Endothelial cell of umbilical vein (primary cell): ENCODE measurements around the gene TTC39A. TPM values are rescaled to one million over a fixed set of nuclear protein-coding genes. Genes with fewer than 3 reads are reported as not detected.

Source experiments
- BruUV-seq: library from RNA; stranded (reverse); fragments of 400-500 nt; replicated peaks from 2 replicates; lab custom pipeline; 2021; lab: Mats Ljungman, UMichigan
- CTCF ChIA-PET: fragments of 300-600, 350-600 bp; sonication (Branson Sonifier 250); formaldehyde crosslinking; loops from one replicate; lab custom pipeline; 2021; ENCODE audit warnings: antibody characterized with exemption, inconsistent platforms; lab: Charles Lee
- POLR2A ChIA-PET: fragments of 300-600, 350-600 bp; sonication (Branson Sonifier 250); formaldehyde crosslinking; loops from one replicate; lab custom pipeline; 2021; ENCODE audit warnings: antibody characterized with exemption, inconsistent platforms; lab: Charles Lee
- DNase-seq: peaks from one replicate; pipeline ENCODE4 v3.0.0-alpha.2; 2011; ENCODE audit warnings: low read depth, low spot score
- FAIRE-seq: peaks from 2 replicates; lab custom pipeline; 2011; peaks lifted over from hg19 to GRCh38; lab: Jason Lieb, UNC
- H2AFZ ChIP-seq: 2 replicates; pipeline ENCODE4 v1.6.0; 2012; ENCODE audit warnings: low read depth, low read length, control low read depth, inconsistent platforms
- H3K27ac ChIP-seq: 2 replicates; pipeline ENCODE4 v1.5.1; 2011; ENCODE audit warnings: low read depth, mild to moderate bottlenecking, control low read depth, low read length, moderate library complexity; ENCODE audit not compliant: insufficient read depth
- H3K27me3 ChIP-seq, 2 experiments: 2 replicates each; pipeline versions ENCODE4 v1.6.0 to v1.6.1; 2011; ENCODE audit warnings: low read length in 2 of 2, mixed read lengths in 1 of 2; ENCODE audit not compliant: control insufficient read depth in 2 of 2, insufficient read depth in 2 of 2
- H3K36me3 ChIP-seq, 2 experiments: 2 replicates in 1 of 2; 3 replicates in 1 of 2; pipeline ENCODE4 v1.5.1; 2011; ENCODE audit warnings: low read length in 2 of 2, mild to moderate bottlenecking in 1 of 2, moderate library complexity in 1 of 2; ENCODE audit not compliant: control insufficient read depth in 2 of 2, insufficient read depth in 2 of 2; ENCODE audit errors: extremely low read depth in 1 of 2
- H3K4me1 ChIP-seq: 3 replicates; pipeline ENCODE4 v1.5.1; 2011; ENCODE audit warnings: mild to moderate bottlenecking, low read length; ENCODE audit not compliant: control insufficient read depth, insufficient read depth; ENCODE audit errors: extremely low read depth
- H3K4me2 ChIP-seq: 2 replicates; pipeline ENCODE4 v1.6.1; 2011; ENCODE audit warnings: low read length, control low read depth, mixed read lengths; ENCODE audit not compliant: insufficient read depth
- H3K4me3 ChIP-seq, 3 experiments: fragments of 200-600 bp in 1 of 3; sonication (generic), shearing (Covaris generic) in 1 of 3; replicated peaks in 1 of 3; 2 replicates each; pipeline ENCODE4 v1.5.1; 2011 to 2016; ENCODE audit warnings: control low read depth in 3 of 3, low read length in 3 of 3, mild to moderate bottlenecking in 2 of 3, inconsistent platforms in 1 of 3, low read depth in 1 of 3, moderate library complexity in 1 of 3; ENCODE audit not compliant: insufficient read depth in 1 of 3
- H3K79me2 ChIP-seq: 2 replicates; pipeline ENCODE4 v1.6.0; 2012; ENCODE audit warnings: low read length, inconsistent platforms; ENCODE audit not compliant: control insufficient read depth, insufficient read depth
- H3K9ac ChIP-seq: replicated peaks from 2 replicates; pipeline ENCODE3; 2011; ENCODE audit warnings: low read length, control low read depth; ENCODE audit not compliant: insufficient read depth; ENCODE audit errors: extremely low read depth
- H3K9me1 ChIP-seq: replicated peaks from 3 replicates; pipeline ENCODE4 v1.6.0; 2011; ENCODE audit warnings: mild to moderate bottlenecking, low read length; ENCODE audit not compliant: control insufficient read depth, insufficient read depth; ENCODE audit errors: extremely low read depth
- H3K9me3 ChIP-seq: replicated peaks from 2 replicates; pipeline ENCODE4 v1.5.1; 2012; ENCODE audit warnings: low read length, inconsistent platforms; ENCODE audit not compliant: control insufficient read depth, insufficient read depth
- H4K20me1 ChIP-seq: replicated peaks from 2 replicates; pipeline ENCODE3; 2011; ENCODE audit warnings: mild to moderate bottlenecking, low read length; ENCODE audit not compliant: control insufficient read depth, insufficient read depth; ENCODE audit errors: extremely low read depth
- EZH2 ChIP-seq: IDR thresholded peaks from 2 replicates; pipeline ENCODE4 v1.6.1; 2012; ENCODE audit warnings: borderline replicate concordance, low read depth, mild to moderate bottlenecking, moderate library complexity, low read length, inconsistent platforms; ENCODE audit not compliant: severe bottlenecking
- FOS ChIP-seq: IDR thresholded peaks from 2 replicates; pipeline ENCODE4 v1.6.1; 2011; ENCODE audit warnings: mild to moderate bottlenecking, low read length, moderate library complexity, borderline replicate concordance; ENCODE audit not compliant: insufficient read depth
- JUN ChIP-seq: IDR thresholded peaks from 2 replicates; pipeline ENCODE4 v1.6.1; 2011; ENCODE audit warnings: borderline replicate concordance, low read depth; ENCODE audit not compliant: insufficient read length, insufficient read depth
- MYC ChIP-seq: IDR thresholded peaks from one replicate; pipeline ENCODE4 v1.6.1; 2011; ENCODE audit warnings: mild to moderate bottlenecking, low read depth, low read length
- dilution Hi-C: fragments of 300-500 bp; cut with MboI; formaldehyde crosslinking; loops from one replicate; pipeline ENCODE4 v1.15.0; 2019; ENCODE audit warnings: low sequenced_read_pairs; ENCODE audit not compliant: extremely low pct_ligation_motif_present
- intact Hi-C: fragments of 100-400 bp; cut with micrococcal nuclease; formaldehyde crosslinking; loops from one replicate; pipeline ENCODE4 v1.10.0; 2022
- polyA plus RNA-seq, 4 experiments: library from polyadenylated mRNA; depleted of rRNA in 3 of 4; stranded (reverse) in 3 of 4; unstranded in 1 of 4; fragments of >200 nt; gene quantifications; 2 replicates each; pipeline versions ENCODE4 v1.2.1 to v1.2.3, GENCODE V29; 2011 to 2012; ENCODE audit warnings: missing spikeins in 1 of 4
- total RNA-seq: library from RNA; stranded (reverse); gene quantifications from 2 replicates; pipeline ENCODE4 v1.2.3, GENCODE V29; 2021
- TF ChIP-seq, protein P1 (sequence below), 2 donors: IDR thresholded peaks; 1 replicate in 1 of 2; 2 replicates in 1 of 2; pipeline ENCODE4 v1.5.1; 2011; ENCODE audit warnings: low read length in 2 of 2, mild to moderate bottlenecking in 2 of 2, moderate library complexity in 2 of 2, control low read depth in 1 of 2, inconsistent platforms in 1 of 2, low read depth in 1 of 2; ENCODE audit not compliant: insufficient read depth in 1 of 2; ENCODE audit errors: extremely low read depth in 1 of 2

The TTC39A gene
- total and polyA plus RNA-seq, 2 donors (not counting 3 experiments of a cell fraction or from before 2014, with no cell fraction given): 1.1 to 1.7 TPM

DNA sequence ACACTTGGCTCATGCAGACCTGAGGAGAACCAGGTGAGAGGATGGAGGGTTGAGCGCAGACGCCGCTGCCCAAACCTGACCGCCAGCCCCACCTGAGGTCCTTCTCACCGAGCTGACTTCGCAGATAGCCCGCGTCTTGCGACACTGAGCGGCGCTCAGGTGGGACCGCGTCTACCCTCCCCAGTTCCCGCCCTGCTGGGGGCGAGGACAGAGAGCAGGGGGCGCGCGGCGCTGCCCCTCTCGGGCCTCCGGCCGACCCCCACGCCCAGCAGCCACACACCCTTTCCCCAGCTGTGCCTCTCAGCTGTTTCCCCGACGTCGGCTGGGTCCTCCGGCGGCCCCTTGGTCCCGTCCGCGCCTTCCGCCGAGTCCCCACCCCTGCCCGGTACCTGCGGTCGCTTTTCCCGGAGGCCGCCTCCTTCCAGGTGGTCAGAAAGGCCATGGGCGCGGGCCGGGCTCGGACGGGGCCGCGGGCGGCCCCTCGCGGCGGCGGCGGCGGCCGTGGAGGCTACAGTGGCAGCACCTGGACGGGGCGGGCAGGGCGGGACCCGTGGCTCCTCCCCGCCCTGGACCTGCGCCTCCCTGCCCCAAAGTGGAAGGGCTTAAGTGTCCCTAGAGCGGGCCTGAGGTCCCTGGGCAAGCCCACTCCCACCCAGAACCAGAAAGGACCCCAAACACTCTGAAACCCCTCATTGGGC lies 14.4 kb upstream of the TTC39A start:
- intact Hi-C loops: no loop called here

DNA sequence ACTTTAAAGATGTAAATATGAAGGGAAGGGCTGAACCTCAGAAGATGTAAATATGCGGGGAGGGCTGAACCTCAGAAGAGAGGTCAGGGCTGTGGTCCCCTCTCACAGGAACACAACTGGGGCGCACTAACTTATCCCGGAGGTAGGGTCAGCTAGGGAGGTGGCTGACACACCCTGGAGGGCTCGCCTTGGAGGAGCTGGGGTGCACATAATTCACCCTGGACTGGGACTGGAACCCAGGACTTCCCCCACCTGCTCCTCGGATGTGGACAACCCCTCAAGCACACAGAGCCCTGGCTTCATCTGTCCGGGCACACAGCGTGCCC lies 13.9 kb upstream of the TTC39A start:
- FAIRE-seq (no peak), DNase-seq (no peak)
- Histone ChIP-seq H3K4me3 (no peak overlapping the region), H4K20me1 (no peaks in the 10 kb centered on the region), H3K4me1 (no peaks in the 10 kb centered on the region), H2AFZ (no peak overlapping the region), H3K4me2 (no peak overlapping the region), H3K36me3 (no peaks in the 10 kb centered on the region), H3K79me2 (no peaks in the 10 kb centered on the region), H3K27me3 (peaks cover 17 to 19% of the 10 kb centered on the region in 2 experiments), H3K9me3 (no peaks in the 10 kb centered on the region), H3K9me1 (no peaks in the 10 kb centered on the region), H3K9ac (no peak overlapping the region), H3K27ac (no peak overlapping the region)
- intact Hi-C loops: no loop called here
- TF ChIP-seq, protein P1, sequence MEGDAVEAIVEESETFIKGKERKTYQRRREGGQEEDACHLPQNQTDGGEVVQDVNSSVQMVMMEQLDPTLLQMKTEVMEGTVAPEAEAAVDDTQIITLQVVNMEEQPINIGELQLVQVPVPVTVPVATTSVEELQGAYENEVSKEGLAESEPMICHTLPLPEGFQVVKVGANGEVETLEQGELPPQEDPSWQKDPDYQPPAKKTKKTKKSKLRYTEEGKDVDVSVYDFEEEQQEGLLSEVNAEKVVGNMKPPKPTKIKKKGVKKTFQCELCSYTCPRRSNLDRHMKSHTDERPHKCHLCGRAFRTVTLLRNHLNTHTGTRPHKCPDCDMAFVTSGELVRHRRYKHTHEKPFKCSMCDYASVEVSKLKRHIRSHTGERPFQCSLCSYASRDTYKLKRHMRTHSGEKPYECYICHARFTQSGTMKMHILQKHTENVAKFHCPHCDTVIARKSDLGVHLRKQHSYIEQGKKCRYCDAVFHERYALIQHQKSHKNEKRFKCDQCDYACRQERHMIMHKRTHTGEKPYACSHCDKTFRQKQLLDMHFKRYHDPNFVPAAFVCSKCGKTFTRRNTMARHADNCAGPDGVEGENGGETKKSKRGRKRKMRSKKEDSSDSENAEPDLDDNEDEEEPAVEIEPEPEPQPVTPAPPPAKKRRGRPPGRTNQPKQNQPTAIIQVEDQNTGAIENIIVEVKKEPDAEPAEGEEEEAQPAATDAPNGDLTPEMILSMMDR (IDR thresholded peaks at IDR 0.05; ENCODE audit: extremely low read depth in 1 of 2, insufficient read depth in 1 of 2, low read depth in 1 of 2, low read length in 2 of 2): no peak
- TF ChIP-seq JUN (no peak), FOS (no peak), EZH2 (no peak)
- CTCF ChIA-PET: interaction anchor here (0.5 kb wide), 1 partner anchor 124 kb away, joined by 3 read pairs; no protein-coding TSS in a partner anchor
- POLR2A ChIA-PET: no interaction called here
- no TSS peak for BruUV-seq
- dilution Hi-C loops: no loop called here

More for the DNA sequence above, 14.4 kb upstream of the TTC39A start:
- Histone ChIP-seq H3K9ac (no peak overlapping the region), H3K9me3 (no peaks in the 10 kb centered on the region), H3K27ac (no peak overlapping the region), H3K4me1 (no peaks in the 10 kb centered on the region), H3K27me3 (peaks cover 17 to 19% of the 10 kb centered on the region in 2 experiments), H3K9me1 (no peaks in the 10 kb centered on the region), H4K20me1 (no peaks in the 10 kb centered on the region), H2AFZ (no peak overlapping the region), H3K79me2 (no peaks in the 10 kb centered on the region), H3K36me3 (no peaks in the 10 kb centered on the region), H3K4me3 (peak overlapping the region in 1 of 3 experiments; percentile 16), H3K4me2 (no peak overlapping the region)
- no peak for FAIRE-seq
- CTCF ChIA-PET: interaction anchor here (0.5 to 1.2 kb wide), 5 partner anchors 11 to 703 kb away, joined by 3 to 4 read pairs (median 3); no protein-coding TSS in a partner anchor
- dilution Hi-C loops: no loop called here
- BruUV-seq: no TSS peak
- POLR2A ChIA-PET: no interaction called here
- TF ChIP-seq EZH2 (peak; percentile 79), MYC (no peak)
- no peak for DNase-seq
